Measurements from ENCODE around the gene AKNAD1. TPM values are rescaled to one million over a fixed set of nuclear protein-coding genes. Genes with fewer than 3 reads are reported as not detected.

Gene AKNAD1
- total RNA-seq, 1 donor from 2014 or later, result 2.6 TPM

DNA sequence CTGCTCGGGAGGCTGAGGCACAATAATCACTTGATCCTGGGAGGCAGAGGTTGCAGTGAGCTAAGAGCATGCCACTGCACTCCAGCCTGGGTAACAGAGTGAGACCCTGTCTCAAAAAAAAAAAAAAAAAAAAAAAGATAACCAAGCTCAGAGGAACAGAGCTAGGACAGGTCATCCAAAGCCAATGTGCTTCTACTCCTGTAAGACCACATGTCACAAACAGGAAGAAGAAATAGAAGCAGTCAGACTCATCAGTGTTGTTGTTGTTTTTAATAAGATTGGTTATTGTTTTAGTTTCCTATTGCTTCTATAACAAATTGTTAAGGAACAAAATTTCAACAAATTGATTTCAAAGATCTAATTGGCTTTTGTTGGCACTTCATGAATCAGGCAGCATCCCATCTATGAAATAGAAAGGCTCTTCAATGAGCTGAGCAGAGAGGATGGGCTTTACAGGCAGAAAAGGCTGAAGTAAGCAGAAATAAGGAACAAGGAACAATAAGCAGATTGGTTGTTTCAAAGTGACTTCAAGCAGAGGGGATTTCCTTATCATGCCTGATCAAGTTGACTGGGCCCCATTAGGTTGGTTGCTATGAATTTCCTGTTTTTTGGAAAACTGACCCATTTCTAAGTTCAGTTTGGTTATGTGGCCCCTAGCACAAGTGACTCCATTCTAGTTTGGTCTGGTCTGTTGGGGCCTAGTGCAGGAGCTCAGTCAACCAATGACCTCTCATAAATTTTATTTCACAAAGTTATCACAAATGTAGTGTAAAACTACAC lies 6.0 kb upstream of the AKNAD1 start:
- no peak for DNase-seq

DNA sequence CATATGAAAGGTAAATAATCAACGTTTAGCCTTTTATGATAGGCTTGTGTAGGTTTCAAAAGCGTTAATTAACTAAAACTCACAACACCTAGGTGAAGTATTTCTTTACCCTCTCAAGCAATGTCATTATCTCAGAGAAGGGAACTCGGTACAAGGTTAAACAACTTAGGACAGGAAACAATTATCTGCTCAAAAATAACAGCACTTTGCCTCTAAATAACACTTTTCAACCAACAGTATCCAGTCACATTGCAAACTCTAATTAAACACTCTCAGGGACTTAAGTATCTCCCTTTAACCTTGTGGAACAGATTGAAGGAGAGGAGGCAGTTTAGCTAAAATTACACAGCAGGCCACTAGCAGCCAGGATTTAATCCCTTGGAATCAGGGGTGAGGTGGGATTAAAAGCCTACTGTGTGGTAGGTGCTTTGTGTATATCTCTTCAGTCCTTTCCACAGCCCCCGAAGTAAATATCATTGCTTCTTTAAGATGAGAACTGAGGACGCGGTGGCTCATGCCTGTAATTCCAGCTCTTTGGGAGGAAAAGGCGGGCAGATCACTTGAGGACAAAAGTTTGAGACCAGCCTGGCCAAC lies 5.2 kb upstream of the AKNAD1 start:
- DNase-seq, result no peak

DNA sequence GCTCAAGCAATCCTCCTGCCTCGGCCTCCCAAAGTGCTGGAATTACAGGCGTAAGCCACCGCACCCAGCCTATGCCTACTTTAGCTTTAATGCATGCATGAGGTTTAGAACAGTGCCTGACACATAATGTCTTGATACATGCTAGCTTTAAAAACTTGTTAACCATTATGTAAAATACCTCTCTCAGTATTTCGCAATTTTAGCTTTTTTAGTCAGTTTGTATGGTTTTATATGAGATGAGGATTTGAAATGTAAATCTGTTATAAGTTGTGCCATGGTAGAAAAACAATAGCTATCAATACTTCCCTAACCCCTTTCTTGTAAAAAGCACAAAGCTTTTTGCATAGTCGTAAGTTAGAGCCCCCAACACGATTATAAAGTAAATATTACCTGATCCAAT lies 4.7 kb upstream of the AKNAD1 start:
- DNase-seq, result no peak

DNA sequence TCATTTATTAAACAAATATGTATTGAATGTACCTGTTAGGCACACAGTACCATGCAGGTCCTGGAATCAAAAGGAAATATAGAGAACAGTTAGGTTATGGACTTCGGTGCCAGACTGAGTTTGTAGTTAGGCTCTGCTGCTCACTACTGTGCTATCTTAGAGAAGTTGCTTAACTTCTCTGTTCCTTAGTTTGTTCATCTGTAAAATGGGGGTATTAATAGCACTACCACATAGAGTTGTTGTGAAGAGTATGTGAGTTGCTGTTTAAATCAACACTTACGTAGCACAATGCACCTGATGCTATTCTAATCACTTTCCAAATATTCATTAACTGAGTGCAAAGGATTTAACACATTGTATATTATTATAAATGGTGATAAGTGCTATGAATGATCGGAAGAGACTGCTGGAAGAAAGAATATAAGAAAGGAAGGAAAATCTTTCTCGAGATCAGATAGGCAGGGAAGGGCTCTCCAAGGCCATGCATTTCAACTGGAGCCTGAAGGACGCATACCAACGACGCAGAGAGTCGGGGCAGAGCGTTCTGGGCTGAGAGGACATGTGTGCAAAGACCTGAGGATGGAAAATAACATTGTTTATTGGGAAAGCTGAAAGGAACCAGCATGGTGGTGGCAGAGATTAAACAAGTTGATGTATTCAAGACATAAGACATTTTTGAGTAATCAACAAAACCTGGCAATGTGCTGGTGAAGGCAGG lies 3.5 kb upstream of the AKNAD1 start:
- DNase-seq, result no peak

DNA sequence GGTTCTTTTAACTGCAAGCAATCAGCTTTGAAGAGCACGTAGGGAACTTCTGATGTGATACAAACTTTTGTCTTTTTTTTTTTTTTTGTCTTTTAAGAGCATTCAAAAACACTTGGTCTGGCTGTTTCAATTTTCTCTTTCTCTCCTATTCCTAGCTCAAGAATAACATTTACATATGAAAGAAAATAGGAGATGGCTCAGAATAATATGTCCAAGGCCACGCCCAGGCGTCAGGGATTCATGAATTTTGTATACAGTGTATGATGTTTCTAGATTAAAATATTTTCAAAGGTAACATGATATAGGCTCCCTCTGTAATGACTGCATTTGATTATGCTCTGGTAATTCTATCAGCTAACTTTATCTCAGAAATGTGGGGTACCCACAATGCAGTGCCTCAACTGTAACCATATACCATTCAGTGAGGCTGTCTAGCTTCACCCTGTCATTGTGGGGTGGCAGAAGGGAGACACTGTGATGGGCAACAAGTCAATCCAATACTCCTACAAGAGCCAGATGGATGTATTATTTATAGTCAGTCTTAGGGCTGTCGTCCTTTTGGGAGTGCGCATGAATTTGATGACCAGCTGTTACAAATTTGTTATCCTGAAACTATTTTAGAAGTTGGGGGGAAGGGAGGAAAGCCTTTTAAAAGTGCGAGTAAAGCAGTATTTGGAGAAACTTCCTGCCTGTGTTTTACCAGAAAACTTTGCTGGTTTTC lies 1.5 kb upstream of the AKNAD1 start:
- peak; percentile 76 for DNase-seq

DNA sequence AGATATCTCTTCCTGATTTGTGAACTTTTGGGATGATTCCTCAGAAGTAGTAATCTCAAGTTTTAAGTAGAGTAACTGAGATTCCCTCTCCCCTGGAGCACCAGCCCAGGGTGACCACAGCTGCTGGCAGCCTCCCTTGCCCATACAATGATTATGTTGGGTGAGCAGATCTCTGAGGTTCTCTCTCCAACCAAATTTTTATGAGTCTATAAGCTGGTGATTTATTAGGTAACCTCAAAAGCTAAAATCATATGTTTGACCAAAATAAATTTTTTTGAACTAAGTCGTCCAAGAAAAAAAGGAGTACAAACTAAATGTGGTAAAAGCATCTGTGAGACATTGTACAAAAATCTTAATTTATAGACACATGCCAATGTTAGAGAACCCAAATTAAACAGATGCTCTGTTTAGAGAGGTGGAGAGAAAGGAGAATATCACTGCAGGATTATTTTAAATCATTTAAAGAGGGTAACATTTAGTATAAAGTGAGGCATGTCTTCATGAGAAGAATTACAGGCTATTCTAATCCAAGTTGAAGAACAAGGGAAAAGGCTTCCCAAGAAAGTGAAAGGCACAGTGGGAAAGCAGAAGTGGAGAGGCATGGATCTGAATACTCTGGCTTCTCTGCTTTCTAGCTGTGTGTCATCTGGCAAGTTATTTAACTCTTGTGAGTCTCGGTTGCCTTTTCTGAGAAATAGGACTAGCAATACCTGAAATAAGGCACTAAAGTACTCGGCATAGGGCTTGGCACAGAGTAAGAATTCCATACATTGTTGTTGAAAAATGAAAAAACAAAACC lies 2.5 kb downstream of the AKNAD1 start:
- no peak for DNase-seq

DNA sequence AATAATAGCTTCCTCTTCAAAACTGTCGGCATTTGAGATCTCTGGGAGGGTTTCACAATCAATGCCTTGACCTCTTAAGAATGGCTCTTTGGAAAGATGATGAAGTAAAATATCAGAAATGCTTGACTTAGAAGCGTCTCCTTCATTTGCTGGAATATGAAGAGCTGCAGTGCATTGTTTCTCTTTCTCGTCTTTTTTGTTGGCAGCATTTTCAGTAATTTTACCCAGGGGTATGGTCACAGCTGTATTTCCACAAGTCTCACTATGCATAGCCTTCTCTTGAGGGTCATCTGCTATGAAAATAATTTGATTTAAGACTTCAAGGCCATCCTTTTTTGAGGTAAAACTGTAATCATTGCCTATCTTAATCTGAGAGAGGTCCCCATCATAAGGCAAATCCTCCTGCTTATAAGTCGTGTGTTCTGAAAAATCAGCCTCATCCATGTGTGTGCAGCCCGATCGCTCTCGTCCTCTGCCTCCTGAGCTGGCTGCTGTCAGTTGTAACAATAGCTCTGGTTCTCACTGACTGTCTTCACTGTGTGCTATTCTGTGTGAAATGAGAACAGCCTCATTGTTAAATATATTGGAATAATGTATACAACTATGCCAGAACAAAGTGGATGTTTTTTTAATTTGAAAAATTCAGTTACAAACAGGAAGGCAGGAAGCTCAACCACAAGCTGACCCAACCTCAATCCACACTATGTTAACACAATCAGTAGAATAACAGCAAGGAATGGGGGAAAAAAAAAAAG lies 4.5 kb downstream of the AKNAD1 start:
- peak; percentile 58 for DNase-seq

DNA sequence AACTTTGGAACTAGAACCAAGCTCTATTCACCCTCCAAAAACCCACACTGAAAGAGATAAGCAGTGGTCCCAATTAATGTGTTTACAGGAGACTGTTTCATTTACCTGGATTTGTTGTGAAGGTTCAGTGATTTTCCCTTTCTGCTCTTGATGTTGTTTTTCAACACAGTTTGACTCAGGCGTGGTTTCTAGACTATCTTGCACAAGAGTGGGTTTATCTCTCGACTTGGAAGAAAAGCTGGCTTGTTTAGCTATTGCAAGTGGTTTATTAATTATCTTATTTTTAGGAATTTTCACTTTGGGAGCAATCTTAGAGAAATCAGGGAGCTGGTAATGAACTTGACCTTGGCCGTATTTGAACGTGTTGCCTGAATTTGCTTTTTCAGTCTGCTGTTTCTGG lies 5.3 kb downstream of the AKNAD1 start:
- no peak for DNase-seq

DNA sequence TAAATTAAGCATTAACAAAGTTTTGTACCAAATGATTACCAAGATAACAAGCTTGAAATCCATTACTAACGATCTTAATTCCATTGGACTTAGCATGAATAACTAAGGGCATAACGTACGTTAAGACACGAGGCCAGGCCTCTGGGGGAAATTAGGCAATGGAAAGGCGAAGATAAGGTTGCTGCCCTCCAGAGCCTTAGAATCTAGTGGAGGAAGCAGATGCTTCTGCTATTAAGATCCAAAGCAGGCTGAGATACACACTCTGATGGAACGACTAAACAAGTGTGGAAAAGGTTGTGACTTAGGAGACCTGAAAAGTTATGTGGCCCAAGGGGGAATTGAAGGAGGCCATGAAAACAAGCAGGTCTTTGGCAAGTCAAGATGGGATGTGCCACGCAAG lies 6.0 kb downstream of the AKNAD1 start:
- no peak for DNase-seq

DNA sequence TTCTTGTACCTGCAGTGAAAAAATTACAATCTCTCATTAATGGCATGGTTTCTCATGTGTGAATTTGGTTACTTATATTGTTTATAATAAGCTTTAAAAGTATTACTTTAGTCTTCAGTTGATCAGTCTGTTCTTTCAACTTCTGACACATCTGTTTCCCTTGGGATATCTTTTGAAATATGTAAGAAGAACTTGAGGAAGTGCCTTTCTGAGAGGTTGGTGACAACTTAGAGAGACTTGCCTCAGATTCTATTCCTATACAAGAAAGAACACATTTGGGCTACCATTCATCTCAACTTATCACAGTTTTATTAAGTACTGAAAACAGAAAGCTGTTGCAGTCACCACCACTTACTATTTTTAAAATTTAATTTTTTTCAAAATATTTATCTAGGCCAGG lies 8.1 kb downstream of the AKNAD1 start:
- DNase-seq, result no peak

DNA sequence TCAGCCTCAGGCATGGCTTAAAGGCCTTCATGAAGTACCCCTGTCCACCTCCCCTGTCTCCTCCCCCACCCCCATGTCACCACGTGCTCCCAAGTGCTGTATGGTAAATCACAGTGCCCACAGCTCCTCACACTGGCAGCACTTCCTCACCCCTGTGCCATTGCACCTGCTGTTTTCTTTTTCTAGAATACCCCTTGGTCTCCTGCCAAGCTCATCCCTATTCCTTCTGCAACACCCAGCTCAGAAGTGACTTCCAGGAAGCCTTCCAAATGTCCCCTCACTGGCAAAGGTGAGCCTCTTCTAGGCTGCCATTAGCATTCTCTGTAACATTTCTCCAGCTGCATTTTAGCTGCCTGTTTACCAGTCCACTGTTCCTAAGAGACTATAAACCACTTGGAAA lies 9.4 kb downstream of the AKNAD1 start:
- peak; percentile 40 for DNase-seq

DNA sequence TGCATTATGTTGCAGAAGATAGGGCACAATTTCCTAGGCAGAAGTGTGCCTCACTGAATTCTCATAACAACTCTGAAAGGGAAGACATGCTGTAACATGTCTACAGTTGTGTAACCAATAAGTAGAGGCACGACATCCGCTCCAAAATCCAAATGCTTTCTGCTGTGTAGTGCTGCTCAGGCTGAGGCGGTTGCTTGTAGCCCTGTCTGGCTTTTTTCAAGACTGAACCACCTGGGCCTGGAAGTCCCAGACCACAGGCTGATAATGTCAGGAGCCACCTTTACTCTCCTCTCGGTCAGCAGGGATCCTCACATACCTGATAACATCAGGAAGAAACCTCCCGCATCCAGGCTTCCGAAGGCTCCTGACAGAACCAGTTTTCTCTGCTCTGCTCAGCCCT lies 10.9 kb downstream of the AKNAD1 start:
- peak; percentile 18 for DNase-seq

DNA sequence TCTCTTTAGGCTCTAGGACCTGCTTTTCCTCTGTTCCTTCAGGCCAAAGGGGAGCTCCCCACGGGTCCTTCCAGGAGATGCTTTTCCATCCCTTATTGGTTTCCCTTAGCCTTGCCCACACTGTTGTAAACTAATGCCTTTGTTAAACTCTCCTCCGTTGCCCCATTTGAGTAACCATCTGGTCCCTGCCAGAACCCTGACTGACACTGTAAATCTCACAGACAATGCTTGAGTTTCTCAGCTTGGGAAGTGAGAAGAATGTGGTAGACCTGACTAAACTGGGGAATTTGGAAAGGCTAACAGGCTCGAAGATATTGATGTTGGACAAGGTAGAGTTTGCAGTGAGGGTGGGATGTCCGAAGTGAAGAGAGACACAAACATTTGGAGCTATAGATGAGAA lies 11.4 kb downstream of the AKNAD1 start:
- no peak for DNase-seq

DNA sequence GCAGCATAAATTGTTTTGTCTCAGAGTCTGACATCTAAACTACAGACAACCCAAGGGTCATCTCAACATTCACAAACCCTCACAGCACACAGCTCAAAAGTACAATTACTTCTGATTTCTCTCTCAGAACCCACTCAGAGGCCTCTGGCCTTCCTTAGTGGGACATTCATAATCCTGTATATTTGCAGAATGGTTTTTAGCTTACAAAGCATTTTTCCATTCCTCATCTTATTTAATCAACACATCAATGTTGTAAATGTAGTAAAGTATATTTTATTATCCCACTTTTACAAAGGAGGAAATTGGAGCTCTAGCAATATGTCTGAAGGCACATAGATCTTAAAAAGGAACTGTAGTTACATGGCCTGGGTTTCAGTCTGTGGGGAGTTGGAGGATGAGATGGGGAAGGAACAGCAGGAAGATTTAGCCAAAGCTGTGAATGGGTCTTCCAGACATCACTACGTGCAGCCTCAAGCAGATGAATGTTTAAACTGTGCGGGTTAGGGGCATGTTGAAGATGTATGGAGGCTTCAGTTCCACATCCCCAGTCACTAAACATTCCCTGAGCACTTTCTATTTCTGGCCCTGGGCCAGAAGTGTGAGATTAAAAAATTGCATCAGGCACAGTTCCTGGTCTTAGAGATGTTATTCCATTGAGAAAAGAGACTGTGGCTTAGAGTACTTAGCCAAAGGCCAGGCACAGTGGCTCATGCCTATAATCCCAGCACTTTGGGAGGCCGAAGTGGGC lies 13.3 kb downstream of the AKNAD1 start:
- peak; percentile 21 for DNase-seq

DNA sequence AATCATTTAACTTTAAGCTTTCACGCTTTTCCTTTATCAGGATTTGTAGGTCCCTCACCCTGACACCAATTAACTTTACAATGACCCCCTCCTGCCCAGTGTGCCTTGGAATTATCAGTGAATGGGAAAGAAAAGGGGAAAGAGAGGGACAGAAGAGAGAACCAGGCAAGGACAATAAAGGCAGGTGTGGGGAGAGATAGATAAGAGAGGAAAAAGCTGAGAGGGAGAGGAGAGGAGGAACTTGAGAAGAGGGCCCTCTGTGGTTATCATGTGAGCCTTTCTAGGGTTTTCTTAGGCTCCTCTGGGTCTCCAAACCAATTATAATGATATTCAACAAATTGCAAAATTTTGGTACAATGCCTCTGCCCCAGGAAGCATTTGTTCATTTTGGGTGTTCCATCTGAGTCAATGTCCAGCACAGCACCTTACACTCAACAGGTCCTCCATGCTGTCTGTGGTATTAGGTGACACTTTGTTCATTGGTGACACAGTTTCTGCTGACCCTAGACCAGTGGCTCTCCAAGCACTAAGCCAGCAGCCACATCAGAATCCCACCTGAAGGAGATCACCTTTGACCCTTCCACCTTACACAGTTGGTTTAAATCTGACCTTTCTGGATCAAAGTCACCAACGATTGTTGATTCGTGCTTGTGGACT lies 14.2 kb downstream of the AKNAD1 start:
- no peak for DNase-seq

DNA sequence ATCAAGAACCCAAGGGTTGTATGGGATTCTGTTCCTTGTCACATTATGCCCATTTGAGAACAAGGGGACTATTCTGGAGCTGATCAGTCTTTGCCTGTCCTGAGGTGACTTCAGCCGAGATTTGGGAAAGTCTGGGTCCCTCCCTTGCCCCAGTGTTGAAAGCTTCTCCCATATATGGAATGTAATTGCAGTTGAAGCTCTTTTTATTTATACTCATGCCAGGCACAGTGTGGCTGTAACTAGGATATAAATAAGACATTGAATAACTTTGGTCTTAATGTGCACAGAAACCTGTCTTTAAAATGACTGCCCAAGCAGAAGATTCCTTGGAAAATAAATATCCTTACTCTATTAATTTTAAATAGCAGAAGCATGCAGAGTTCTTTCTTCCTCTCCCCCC lies 15.2 kb downstream of the AKNAD1 start:
- DNase-seq, result no peak

DNA sequence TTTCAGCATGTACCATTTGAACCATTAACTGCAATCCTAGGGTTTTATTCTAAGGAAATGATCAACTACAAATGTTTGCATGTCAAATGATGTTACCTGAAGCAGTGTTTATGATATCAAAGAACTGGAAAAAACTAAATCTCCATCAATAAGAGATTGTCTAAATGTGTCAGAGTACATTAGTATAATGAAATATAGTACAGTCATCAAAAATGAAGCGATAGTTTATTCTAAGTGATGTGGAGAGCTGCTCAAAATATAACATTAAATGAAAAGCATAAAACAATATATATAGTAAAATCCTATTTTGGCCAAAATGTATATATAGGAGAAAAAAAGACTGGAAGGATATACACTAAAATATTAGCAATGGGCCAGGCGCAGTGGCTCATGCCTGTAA lies 24.0 kb downstream of the AKNAD1 start:
- DNase-seq, result no peak

DNA sequence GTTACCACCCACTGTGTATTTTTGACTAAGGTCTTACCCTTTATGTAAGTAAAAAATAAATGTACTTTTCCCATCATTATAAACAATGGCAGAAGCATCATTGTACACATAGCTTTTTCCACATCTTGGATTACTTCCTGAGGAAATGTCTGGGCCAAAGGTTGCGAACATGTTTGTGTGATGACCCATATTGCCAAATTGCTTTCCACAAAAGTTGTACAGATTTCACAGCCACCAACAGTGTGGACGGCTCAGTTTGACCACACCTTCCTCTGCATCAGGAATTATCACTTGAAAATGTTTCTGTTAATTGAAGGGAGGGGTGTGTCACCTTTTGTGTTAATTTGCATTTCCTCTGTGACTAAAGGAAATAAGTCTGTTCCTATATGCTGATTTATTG lies 25.7 kb downstream of the AKNAD1 start:
- DNase-seq, result no peak

DNA sequence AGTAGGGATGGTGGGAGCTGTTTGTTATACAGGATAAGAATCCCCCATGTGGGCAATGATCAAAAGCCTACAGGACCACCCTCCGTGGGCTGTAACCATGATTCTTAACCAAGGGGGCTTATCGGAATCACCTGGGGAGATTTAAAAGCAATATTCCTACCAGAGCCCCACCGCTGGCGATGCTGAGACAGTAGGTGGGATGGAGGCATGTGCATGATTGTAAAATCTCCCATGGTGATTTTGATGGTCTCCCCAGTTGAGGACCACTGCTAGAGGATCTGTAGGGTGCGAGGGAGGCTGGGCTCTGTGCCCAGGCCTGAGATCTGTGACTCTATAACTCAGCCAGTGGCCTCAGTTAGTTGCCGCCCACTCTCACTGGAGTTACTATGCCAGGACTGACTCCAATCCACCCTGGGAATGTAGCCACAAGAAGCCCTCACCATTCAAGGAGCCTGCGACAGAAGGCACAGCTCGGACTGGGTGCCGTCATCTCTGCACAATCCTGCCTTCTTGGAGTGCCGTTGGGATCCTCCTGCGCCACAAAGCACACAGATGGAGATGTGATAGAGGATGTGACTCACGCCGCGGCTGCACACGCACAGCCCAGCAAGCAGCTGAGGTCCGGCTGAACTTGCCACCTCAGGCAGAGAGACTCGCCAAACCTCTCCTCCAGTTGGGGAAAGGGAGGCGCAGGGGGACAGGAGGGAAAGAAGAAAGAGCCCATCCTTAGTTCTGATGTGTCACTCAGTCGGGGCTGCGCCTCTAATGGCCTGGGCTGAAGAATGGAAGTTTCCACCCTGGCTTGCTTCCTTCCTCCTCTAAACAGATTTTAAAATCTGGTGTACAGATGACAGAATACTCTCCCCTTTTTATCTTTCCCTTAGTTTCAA lies 26.5 kb downstream of the AKNAD1 start:
- peak; percentile 54 for DNase-seq

Measured in tongue (tissue), 2 donors.